HUDEP-2 (cell line): ENCODE data around the gene ANKRD28.

Experiments
- DNase-seq, 76 experiments: peaks; one replicate each; lab custom pipeline; 2025; ENCODE audit not compliant: unreplicated experiment in 76 of 76; lab: John Stamatoyannopoulos, UW

The ANKRD28 gene

DNA sequence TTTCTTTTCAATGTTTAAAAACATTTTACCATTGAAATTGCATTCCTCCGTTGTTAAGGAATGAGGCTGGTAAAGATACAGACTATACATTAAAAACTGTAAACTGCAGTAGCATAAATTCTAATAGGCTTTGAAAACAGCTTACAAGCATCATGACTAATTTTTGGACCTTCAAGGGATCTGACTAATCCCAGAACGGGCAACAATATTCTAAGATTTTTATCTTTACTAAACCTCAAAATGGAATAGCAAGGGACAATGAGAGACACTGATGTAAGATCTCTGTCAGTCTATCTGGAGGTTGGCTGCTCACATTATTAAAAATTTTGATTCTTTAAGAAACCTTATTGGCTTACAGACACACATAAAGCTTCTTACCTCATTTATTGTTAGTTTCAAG, 121.5 kb downstream of the ANKRD28 start:
- no peak for DNase-seq

GRCh38 chr3:15673536-15673935, 124.2 kb downstream of the ANKRD28 start:
- no peak for DNase-seq

GRCh38 chr3:15667484-15667883, 130.3 kb downstream of the ANKRD28 start:
- no peak for DNase-seq

DNA sequence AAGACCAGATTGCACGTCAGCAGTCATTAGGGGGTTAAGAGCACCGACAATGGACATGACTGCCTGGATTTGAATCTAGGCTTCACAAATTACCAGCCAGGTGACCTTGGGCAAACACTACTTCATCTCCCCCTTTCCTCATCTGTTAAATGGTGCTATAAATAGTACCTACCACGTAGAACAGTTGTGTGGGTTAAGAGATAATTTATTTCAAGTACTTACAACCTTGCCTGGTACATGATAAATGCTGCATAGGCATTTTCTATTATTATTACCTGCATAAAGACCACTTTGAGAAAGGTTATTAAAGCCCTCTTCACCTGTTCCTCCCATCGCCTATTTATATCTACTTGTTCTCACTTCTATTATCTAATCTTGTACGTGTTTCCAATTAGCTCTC, 131.5 kb downstream of the ANKRD28 start:
- DNase-seq = no peak

DNA sequence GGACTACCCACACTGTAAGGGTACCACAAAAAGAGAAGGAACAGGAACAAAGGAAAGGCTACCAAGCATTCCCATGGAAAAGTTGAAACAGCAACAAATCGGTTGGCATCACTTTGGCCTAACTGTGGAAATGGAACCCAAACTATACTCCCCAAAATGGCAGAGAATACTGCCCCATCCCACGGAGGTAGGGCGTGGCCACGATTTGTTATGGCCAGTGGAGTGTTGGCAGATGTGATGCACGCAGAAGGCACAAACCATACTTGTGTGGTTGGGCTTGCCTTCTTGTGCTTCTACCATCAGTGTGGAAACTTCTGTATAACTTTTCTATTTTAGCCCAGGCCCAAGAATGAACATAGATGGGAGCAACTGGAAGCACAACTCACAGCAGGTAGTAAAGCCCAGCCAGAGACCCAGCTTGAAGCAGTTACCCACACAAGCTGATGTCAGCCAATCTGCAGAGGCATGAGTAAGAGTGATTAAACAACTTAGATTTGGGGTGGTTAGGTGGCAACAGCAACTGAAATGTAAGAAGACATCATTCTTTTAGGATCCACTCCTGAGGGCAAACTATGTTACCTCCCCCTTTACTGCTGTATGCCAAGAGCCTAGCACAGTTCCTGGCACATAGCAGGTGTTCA, 132.1 kb downstream of the ANKRD28 start:
- DNase-seq = no peak

DNA sequence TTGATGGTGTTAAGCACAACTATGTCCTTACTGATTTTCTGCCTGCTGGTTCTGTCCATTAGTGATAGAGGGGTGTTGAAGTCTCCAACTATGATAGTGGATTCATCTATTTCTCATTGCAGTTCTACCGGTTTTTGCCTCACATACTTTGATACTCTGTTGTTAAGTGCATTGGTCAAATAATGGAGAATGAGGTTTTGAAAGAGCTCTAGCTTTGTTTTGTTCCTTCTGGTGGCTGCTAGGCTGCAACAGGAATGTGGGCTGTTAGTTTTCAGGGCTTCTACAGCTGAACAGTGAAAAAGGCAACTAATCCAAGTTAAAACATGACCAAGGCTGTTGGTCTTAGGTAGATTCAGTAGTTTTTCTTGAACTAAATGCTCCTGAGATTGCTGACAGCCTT, 133.6 kb downstream of the ANKRD28 start:
- no peak for DNase-seq

DNA sequence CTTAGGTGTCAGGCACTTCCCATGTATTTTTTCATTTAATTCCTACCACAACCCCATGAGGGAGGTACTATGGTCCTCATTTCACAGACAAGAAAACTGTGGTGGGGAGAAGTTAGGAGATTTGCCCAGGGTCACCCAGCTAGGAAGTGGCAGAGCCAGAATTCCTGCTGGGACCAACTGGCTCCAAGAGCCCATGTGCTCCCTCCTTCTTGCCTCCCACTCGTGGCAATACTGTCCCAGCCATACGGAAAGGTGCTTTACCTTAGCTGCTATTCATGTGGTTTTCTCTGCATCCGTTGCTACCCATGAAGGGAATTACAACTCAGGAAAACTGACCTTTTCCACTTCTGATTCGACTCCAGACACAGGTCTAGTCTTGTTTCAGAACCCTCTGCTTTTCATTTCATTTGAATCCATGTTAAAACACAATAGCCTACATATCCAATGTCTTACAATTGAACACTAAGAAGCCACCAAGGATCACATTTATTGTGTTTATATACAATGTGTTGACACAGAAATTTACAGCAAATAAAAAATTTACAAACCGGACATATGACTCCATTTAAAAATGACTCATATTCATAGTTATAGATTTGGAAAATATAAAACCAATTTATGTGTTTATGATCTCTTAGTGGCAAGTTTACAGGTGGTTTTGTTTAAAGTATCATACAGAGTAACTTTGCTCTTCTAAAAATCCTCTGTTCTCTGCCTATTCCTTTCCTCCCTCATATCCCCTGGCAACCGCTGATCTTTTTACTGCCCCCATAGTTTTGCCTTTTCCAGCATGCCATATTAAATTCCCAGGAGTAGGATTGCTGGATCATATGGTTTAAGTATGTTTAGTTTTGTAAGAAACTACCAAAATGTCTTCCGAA, 137.5 kb downstream of the ANKRD28 start:
- DNase-seq = no peak

DNA sequence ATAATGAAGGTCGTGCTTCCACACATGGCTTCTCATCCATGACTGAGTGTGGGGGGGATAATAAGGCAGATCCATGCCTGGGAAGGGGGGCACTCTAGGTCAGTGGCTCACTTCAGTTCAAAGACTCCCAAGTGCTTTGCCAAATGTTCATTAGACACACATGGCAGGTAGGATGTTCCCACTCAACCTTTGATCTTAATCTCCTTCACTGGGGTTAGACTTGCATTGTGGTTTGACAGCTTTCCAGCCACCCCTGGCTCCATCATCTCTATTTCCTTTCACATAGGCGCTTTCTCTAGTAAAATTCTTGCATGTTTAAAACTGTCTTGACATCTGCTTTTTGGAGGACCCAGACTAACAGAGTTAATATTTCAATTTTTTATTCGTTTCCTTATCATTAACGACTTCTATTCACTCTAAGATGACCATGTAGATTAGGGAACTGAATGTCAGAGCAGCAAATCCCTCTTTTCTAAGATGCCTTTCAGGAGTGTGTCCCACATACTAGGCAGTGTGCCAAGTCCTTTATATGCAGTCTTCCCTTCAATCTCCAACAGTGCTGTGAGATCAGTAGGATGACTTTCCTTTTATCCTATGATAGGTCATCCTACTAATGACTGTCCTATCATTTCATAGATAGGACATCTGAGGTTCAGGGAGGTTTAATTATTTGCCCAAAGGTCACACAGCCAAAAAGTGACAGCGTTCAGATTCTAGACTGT, 138.4 kb downstream of the ANKRD28 start:
- DNase-seq = no peak

DNA sequence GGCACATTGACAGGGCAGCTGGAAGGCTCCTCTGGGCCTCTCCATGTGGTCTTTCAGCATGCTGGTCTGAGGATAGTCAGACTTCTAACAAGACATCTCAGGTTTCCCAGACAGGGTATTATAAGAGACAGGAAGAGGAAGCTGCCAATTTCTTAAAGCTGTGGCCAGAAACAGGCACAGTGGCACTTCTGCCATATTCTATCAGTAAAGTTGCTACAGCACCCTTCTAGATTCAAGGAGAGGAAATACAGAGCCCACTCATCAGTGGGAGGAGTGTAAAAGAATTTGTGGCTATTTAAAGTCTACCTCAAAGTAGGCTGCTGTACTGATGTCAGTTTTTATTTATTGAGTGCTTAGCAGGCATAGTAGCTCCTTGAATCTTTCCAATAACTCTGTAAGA, 140.8 kb downstream of the ANKRD28 start:
- DNase-seq = no peak

DNA sequence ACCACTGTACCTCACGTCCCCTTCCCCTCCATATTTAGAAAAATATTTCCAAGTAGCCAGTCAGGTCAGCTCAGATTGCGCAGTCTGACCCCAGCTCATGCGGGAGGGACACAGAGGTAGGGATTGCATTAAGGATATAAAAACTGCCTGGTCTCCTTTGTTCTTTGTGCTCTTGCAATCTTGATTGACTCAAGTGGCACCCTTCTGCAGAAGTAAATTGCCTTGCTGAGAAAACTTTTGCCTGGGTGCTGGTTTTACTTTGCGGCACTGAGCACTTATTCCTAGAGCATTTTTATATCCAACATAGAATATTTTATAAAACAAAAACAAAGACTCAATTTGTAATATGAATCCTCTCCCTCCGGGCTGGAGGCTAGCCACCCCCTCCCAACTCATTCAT, 141.4 kb downstream of the ANKRD28 start:
- DNase-seq = no peak

DNA sequence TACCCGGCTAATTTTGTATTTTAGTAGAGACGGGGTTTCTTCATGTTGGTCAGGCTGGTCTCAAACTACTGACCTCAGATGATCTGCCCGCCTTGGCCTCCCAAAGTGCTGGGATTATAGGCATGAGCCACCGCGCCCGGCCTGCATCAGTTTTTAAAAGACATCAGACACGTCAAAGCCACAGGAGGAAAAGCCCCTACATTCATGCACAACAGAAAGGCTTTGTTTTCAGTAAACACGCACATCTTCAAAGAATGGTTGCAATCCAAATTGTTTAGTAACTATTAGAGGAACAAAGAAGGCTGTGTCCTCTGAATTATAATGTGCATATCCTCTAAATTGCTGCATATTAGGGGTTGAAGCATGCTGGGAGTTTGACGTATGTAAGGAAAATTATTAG, 142.9 kb downstream of the ANKRD28 start:
- no peak for DNase-seq

GRCh38 chr3:15654127-15654526, 143.7 kb downstream of the ANKRD28 start:
- DNase-seq = no peak

DNA sequence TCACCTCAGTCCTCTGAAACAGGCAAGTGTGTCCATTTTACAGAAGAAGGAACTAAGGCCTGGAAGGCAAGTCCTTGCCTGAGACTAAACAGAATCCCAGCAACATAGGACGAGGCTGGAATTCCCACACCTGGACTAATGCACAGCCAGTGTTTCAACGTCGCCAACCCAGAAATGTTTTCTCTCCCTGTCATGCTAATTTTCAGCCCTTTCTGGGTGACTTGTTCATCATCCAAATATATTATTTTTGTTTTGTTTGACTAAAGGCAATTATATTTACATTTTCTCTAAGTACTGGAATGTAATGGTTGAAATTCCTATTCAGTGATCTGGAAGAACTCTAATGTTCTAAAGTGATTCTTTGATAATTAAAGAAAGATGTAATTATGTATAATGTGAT, 144.5 kb downstream of the ANKRD28 start:
- DNase-seq = no peak

- no peak for DNase-seq
Observed at GRCh38 chr3:15651396-15651795, 146.4 kb downstream of the ANKRD28 start.

DNA sequence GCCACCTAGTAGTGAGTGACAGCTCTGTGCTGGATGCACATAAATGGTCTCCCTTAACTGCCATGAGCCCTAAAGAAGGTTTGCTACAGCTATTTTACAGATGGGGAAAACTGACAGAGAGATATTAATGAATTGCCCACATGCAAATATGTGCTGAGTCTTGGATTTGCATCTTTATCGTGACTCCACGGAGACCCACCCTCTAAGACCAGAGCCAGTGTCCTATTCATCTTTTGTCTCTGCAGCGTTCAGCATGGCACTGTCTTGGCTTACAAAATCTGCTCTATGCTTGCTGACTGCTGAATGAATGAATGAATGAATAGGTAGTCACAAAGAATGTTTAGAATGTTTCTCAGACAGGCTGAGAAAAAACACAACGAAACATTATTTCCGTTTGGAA, 147.9 kb downstream of the ANKRD28 start:
- DNase-seq = no peak

- DNase-seq = no peak
Observed at GRCh38 chr3:15649341-15649740, 148.4 kb downstream of the ANKRD28 start.

DNA sequence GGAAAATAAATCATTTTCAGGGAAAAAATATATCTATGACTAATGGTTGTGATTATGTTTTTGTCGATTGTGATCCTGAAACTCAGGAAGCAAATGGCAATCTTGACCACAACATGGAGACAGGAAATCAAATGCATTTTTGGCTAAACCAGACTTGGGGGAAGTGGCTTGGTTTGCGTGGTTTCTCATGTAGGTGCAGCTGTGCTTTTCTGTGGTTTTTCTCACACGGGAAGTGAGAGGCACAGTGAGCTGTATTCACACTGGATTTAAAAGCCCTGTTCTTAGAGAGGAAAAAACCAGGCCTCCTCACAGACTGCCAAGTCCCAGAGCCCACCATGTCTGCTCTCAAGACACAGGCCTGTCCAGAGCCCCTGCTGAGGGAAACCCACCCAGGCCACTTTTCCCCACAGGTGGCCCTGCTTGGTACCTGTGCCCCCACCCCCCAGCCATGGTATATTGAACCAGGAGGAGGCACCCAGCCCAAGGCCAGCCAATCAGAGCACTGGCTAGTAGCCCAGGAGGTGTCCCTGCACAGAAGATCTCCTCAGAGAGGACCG, 150.1 kb downstream of the ANKRD28 start:
- DNase-seq = no peak

- no peak for DNase-seq
Observed at GRCh38 chr3:15646851-15647511, 150.8 kb downstream of the ANKRD28 start.

DNA sequence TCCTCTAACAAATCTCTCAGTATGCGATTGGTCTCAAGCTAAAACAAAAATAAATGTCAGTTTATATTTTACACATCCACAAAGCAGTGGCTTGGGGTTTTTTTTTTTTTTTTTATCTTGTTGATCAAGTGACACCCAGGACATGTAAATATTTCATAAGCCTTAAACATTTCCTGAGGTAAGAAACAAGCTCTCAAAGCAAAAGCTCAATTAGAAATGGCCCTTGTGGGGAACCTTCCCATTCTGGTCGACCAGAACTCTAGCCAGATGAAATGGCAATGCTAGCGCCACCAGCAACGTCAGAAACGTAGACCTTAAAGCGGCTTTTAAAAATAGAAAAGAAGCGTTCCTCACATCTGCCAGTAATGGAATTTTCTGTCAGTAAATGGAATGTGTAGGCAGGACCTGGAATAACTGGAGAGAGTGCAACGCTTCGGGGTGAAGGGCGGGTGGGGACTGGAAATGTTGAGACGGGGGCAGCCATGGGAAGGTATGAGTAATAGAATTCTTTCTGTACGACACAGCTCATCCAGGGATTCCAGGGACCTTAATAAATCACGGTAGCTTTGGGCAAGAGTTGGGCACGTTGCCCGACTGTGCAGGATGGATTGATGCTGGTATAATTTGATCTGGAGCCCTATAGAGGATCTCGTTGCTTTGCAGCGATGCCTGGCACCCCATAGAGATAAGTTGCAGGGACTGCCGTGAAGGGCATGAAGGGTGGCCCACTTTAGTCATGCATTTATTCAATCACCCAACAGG, 151.9 kb downstream of the ANKRD28 start:
- no peak for DNase-seq

DNA sequence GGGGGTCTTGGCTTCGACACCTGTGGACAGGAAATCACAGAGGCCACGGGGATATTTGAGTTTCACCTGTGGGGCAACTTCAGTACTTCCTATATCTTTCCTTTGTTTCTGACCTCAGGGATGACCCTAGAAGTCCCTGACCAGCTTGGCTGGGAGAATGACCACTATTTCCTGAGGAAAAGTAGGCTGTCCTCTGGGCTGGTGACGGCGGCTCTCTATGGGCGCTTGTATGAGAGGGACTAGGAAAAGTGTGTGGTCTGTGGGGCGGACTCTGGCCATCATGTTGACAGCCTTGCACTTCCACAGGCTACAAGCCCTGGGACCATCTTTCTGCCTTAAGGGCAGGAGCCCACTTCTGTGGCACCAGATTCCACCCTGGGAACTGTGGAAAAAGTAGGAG, 152.5 kb downstream of the ANKRD28 start:
- DNase-seq = no peak
